D341Med (cell line): ENCODE data around the gene WIPF1.
"Not testable (repeated sequence)": the region's sequence is repeated elsewhere in the genome, so short reads cannot be mapped to it uniquely, and the experiment has no call there.

Source experiments
- DNase-seq: peaks from one replicate; pipeline ENCODE4 v3.0.0; 2012; ENCODE audit warnings: low spot score

Gene WIPF1

DNA sequence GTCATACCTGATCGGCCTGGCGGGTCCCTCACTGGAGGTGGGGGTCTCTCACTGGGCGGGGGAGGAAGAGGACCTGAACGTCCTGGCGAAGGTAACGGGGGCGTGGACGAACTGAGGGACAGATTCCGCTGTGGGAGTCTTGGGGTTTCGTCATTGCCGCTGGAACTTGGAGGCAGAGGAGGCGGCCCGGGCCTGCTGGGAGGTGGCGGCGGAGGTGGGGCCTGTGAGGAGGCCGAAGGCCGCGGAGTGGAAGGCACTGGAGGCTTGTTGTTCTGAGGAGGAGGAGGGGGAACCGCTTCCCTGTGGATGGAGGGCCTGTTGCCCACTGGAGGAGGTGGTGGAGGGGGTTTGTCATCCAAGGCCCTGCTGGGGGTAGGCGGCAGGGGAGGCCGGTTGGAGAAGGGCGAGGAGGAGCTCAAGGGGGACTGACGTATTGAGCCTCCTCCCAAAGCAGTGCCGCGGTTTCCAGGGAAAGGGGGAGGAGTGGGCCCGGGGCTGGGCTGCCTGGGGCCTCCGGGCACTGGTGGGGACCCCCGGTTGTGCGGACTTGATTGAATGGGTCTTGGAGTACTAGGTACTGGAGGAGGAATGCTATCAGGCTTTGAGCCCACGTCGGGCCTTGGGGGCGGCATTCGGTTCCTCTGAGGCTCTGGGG, 25.8 kb downstream of the WIPF1 start:
- DNase-seq: no peak

GRCh38 chr2:174570318-174570958, 27.2 kb downstream of the WIPF1 start:
- no peak for DNase-seq

- DNase-seq: no peak
These were observed 27.9 kb downstream of the WIPF1 start for GRCh38 chr2:174569678-174570077.

GRCh38 chr2:174568425-174568824, 29.2 kb downstream of the WIPF1 start:
- DNase-seq: no peak

GRCh38 chr2:174566871-174567270, 30.7 kb downstream of the WIPF1 start:
- no peak for DNase-seq

- DNase-seq: no peak
These were observed 33.9 kb downstream of the WIPF1 start for GRCh38 chr2:174563530-174564282.

GRCh38 chr2:174561972-174562370, 35.6 kb downstream of the WIPF1 start:
- DNase-seq: no peak

DNA sequence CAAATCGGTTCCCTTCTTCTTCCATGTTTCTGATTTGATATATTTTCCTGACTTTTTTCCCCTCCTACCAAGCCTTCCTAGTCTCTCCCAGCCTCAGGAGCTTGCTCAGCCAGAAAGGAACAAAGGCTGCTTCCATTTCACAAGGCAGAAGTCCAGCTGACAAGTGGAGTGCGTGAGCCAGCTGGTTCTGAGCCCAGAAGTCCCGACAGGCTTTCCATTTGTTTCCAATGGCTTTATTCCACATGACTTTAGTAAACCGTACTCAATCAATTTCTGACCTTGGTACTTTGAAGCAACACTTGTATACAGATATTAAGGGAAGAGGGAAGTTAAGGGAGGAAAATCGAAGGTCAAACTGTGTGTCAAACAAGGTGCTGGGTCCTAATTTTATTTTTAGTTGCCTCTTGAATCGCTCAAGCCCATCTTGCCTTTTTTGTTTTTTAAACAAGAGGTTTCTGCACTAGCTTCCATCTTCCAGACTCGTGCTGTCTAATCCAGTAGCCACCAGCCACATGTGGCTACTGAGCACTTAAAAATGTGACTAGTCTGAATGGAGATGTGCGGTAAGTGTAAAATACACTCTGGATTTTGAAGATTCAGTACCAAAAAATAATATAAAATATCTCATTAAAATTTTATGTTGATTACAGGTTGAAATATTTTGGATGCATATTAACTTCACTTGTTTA, 36.2 kb downstream of the WIPF1 start:
- no peak for DNase-seq

GRCh38 chr2:174560737-174561136, 36.9 kb downstream of the WIPF1 start:
- no peak for DNase-seq

DNA sequence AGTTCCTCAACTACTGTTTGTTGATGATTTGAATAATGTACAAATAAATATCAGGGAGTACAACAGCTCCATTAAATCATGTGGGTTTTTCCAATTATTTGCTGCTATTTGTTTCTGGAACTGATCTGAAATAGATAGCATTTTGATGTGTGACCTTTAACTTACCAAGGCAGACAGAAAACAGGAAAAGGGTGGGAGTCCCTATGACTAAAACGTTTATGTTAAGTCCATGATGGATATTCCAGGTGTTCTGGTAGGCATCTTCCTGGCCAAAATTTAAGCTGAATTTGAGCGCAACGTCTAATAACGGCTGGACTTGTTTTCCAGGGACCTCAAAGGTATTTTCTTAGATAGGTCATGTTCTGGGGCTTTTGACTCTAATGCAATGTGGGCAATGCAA, 41.6 kb downstream of the WIPF1 start:
- DNase-seq: no peak

DNA sequence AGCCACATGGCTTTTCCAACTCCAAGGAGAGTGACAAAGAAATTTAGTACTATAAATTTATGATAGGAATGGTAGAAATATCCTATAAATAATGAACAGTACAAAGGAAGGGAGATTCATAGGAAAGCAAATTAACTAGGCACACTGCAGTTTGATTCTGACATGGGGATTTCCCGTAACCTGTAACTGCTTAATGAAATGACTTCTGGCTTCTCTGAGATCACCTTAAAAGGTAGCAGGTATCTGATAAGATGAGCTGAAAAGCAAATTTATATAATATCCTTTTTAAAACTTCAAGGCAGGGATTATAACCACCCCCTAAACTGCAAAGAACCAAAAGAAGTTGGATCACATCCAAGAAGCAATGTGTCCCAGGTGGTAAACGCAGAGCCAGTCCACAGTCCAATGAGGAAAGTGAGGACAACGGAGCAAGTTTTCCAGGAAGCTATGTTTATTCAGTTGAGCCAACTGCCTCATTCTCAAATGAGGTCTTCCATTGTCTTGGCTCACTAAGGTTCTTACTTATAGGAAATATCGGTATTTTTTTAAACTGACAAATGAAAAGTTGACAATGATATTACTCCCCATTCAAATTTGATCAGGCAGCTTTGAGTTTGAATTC, 43.0 kb downstream of the WIPF1 start:
- no peak for DNase-seq

GRCh38 chr2:174553811-174554493, 43.7 kb downstream of the WIPF1 start:
- no peak for DNase-seq

DNA sequence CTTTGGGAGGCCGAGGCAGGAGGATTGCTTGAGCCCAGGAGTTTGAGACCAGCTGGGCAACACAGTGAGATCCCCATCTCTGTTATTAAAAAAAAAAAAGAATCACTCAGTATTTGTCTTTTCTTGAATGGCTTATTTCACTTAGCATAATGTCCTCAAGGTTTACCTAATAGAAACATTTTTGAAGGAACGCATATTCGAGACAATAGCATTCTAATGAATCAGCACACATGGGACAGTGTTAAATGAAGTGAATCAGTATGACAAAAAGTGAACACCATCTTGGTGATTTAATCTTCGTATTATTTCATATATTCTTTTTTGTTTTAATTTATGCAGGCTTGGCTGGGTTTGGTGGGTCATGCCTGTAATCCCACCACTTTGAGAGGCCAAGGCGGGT, 44.7 kb downstream of the WIPF1 start:
- DNase-seq: no peak

DNA sequence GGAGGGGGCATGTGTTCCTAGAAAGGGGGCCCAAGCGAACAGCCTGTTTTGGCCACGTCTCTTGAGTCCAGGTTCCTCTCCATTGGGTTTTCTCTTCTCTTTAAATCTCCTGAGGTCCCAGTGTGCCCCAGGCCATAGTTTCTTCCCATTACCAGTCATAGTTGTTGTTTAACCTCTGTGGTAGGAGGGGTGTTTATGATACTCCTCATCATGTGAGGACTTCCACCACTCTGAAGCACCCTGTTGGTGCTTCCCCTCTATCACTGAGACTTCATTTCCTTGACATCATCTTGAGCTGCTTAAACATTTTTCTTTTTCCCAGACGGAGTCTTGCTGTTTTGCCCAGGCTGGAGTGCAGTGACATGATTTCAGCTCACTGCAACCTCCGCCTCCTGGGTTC, 45.9 kb downstream of the WIPF1 start:
- no peak for DNase-seq

DNA sequence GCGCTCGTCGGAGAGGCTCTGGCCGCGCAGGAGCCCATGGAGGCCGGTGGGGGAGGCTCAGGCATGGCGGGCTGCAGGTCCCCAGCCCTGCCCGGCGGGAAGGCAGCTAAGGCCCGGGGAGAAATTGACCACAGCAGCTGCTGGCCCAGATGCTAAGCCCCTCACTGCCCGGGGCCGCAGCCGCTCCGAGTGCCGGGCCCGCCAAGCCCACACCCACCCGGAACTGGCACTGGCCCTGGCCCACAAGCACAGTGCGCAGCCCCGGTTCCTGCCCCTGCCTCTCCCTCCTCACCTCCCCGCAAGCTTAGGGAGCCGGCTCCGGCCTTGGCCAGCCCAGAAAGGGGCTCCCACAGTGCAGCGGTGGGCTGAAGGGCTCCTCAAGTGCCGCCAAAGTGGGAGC, 49.0 kb downstream of the WIPF1 start:
- not testable (repeated sequence) for DNase-seq

DNA sequence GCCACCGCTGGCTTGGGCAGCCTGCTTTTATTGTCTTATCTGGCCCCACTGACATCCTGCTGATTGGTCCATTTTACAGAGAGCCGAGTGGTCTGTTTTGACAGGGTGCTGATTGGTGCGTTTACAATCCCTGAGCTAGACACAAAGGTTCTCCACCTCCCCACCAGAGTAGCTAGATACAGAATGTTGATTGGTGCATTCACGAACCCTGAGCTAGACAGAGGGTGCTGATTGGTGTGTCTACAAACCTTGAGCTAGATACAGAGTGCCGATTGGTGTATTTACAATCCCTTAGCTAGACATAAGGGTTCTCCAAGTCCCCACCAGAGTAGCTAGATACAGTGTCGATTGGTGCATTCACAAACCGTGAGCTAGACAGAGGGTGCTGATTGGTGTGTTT, 49.6 kb downstream of the WIPF1 start:
- DNase-seq: not testable (repeated sequence)

- peak; percentile 64 for DNase-seq
These were observed 50.8 kb downstream of the WIPF1 start for GRCh38 chr2:174546519-174547506.

GRCh38 chr2:174545240-174545639, 52.4 kb downstream of the WIPF1 start:
- no peak for DNase-seq

GRCh38 chr2:174544802-174545201, 52.8 kb downstream of the WIPF1 start:
- DNase-seq: no peak

DNA sequence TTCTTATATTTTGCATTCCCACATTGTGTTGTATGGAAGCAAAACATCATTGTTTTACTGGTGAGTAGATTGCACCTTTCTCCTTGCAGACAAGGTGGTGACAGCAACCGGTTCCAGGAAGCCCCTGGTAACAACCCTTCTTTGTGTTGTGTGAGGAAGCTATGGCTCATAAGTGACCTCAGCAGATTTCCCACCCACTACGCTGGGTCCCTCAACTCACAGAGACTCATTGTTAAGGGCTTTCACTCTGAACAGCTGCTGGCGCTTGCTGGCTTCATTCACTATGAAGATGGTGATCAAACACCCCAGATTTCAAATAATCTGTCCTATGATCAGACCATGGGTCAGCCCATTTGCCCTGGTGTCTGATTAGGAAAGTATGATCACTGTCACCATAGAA, 53.4 kb downstream of the WIPF1 start:
- DNase-seq: no peak
